Myocyte (in vitro differentiated cells): ENCODE data around the gene MCUR1. TPM values are rescaled to one million over a fixed set of nuclear protein-coding genes. Genes with fewer than 3 reads are reported as not detected.
A peak's percentile ranks its signal among the peaks of the same experiment; 100 is the strongest.
"Not testable (repeated sequence)": the region's sequence is repeated elsewhere in the genome, so short reads cannot be mapped to it uniquely, and the experiment has no call there.

Experiments used
- DNase-seq: peaks from one replicate; pipeline ENCODE4 v3.0.0-alpha.2; 2012; ENCODE audit warnings: low read depth
- total RNA-seq: library from RNA; depleted of rRNA; stranded (reverse); fragments of >200 nt; gene quantifications from 2 replicates; pipeline ENCODE4 v1.2.3, GENCODE V29; 2014

The MCUR1 gene
- total RNA-seq, 1 donor from 2014 or later: 20.4 TPM

- not testable (repeated sequence) for DNase-seq
Measured at GRCh38 chr6:13829419-13829818, 15.1 kb upstream of the MCUR1 start.

GRCh38 chr6:13828656-13829301 is 14.4 kb upstream of the MCUR1 start:
- not testable (repeated sequence) for DNase-seq

GRCh38 chr6:13827032-13827431 is 12.7 kb upstream of the MCUR1 start:
- no peak for DNase-seq

- no peak for DNase-seq
Measured at GRCh38 chr6:13825871-13826270, 11.5 kb upstream of the MCUR1 start.

- no peak for DNase-seq
Measured at GRCh38 chr6:13818341-13818740, 4.0 kb upstream of the MCUR1 start.

- peak; percentile 3 for DNase-seq
Measured at GRCh38 chr6:13814938-13815575, 700 bp upstream of the MCUR1 start.

GRCh38 chr6:13813621-13814175 is 659 bp downstream of the MCUR1 start:
- peak; percentile 70 for DNase-seq

- DNase-seq: no peak
Measured at GRCh38 chr6:13813026-13813425, 1.3 kb downstream of the MCUR1 start.

GRCh38 chr6:13812359-13812642 is 2.1 kb downstream of the MCUR1 start:
- no peak for DNase-seq

- DNase-seq: no peak
Measured at GRCh38 chr6:13811627-13812358, 2.6 kb downstream of the MCUR1 start.

GRCh38 chr6:13810688-13811446 is 3.5 kb downstream of the MCUR1 start:
- no peak for DNase-seq

GRCh38 chr6:13808801-13809200 is 5.6 kb downstream of the MCUR1 start:
- no peak for DNase-seq

GRCh38 chr6:13807696-13808095 is 6.7 kb downstream of the MCUR1 start:
- DNase-seq: no peak

GRCh38 chr6:13803581-13803980 is 10.8 kb downstream of the MCUR1 start:
- DNase-seq: no peak

- DNase-seq: no peak
Measured at GRCh38 chr6:13800615-13801014, 13.7 kb downstream of the MCUR1 start.

GRCh38 chr6:13796781-13797180 is 17.6 kb downstream of the MCUR1 start:
- no peak for DNase-seq

- DNase-seq: peak; percentile 92
Measured at GRCh38 chr6:13795041-13795750, 19.2 kb downstream of the MCUR1 start.

- peak; percentile 67 for DNase-seq
Measured at GRCh38 chr6:13794184-13794583, 20.2 kb downstream of the MCUR1 start.

- DNase-seq: no peak
Measured at GRCh38 chr6:13789746-13790145, 24.6 kb downstream of the MCUR1 start.

GRCh38 chr6:13788820-13789219 is 25.5 kb downstream of the MCUR1 start:
- no peak for DNase-seq

- DNase-seq: no peak
Measured at GRCh38 chr6:13787137-13787536, 27.2 kb downstream of the MCUR1 start.
